HG03565 (cell line): Measurements from ENCODE around the gene EXOSC5.
"Not testable (repeated sequence)": the region's sequence is repeated elsewhere in the genome, so short reads cannot be mapped to it uniquely, and the experiment has no call there.

Experiments
- ATAC-seq: cut with Tn5 transposase; IDR thresholded peaks from one replicate; pipeline ENCODE4 v1.9.1; 2021; ENCODE audit warnings: mild to moderate bottlenecking, moderate library complexity; ENCODE audit not compliant: unreplicated experiment

Gene EXOSC5

GRCh38 chr19:41408846-41409245, 11.7 kb upstream of the EXOSC5 start:
- ATAC-seq, result not testable (repeated sequence)

GRCh38 chr19:41408256-41408655, 11.1 kb upstream of the EXOSC5 start:
- no peak for ATAC-seq

GRCh38 chr19:41407271-41407670, 10.1 kb upstream of the EXOSC5 start:
- ATAC-seq, result no peak

GRCh38 chr19:41405776-41406175, 8.6 kb upstream of the EXOSC5 start:
- no peak for ATAC-seq

- no peak for ATAC-seq
Observed at GRCh38 chr19:41403181-41403970, 6.2 kb upstream of the EXOSC5 start.

GRCh38 chr19:41402010-41402409, 4.9 kb upstream of the EXOSC5 start:
- ATAC-seq, result no peak

- no peak for ATAC-seq
Observed at GRCh38 chr19:41401483-41401882, 4.3 kb upstream of the EXOSC5 start.

- no peak for ATAC-seq
Observed at GRCh38 chr19:41399525-41399924, 2.4 kb upstream of the EXOSC5 start.

- no peak for ATAC-seq
Observed at GRCh38 chr19:41399091-41399490, 1.9 kb upstream of the EXOSC5 start.

GRCh38 chr19:41398598-41398997, 1.4 kb upstream of the EXOSC5 start:
- ATAC-seq, result no peak

GRCh38 chr19:41398050-41398418, 875 bp upstream of the EXOSC5 start:
- ATAC-seq, result no peak

GRCh38 chr19:41395355-41395754, 1.8 kb downstream of the EXOSC5 start:
- no peak for ATAC-seq

GRCh38 chr19:41392775-41393174, 4.4 kb downstream of the EXOSC5 start:
- no peak for ATAC-seq

GRCh38 chr19:41391618-41392017, 5.5 kb downstream of the EXOSC5 start:
- no peak for ATAC-seq

GRCh38 chr19:41386442-41386841, 10.7 kb downstream of the EXOSC5 start:
- no peak for ATAC-seq

GRCh38 chr19:41384351-41384750, 12.8 kb downstream of the EXOSC5 start:
- ATAC-seq, result no peak

- ATAC-seq, result not testable (repeated sequence)
Observed at GRCh38 chr19:41381536-41381935, 15.6 kb downstream of the EXOSC5 start.

GRCh38 chr19:41377977-41378709, 19.0 kb downstream of the EXOSC5 start:
- ATAC-seq, result no peak

- no peak for ATAC-seq
Observed at GRCh38 chr19:41376998-41377365, 20.2 kb downstream of the EXOSC5 start.

GRCh38 chr19:41376241-41376997, 20.7 kb downstream of the EXOSC5 start, which contains the start of gene TMEM91:
Gene TMEM91, plus strand, starts transcription at chr19:41376533. Its CDS starts 1,777 bp downstream, at chr19:41378310.
- ATAC-seq, result no peak

- ATAC-seq, result no peak
Observed at GRCh38 chr19:41373993-41374392, 23.2 kb downstream of the EXOSC5 start.

- no peak for ATAC-seq
Observed at GRCh38 chr19:41372501-41372900, 24.7 kb downstream of the EXOSC5 start.
